Loucy (cell line): ENCODE data around the gene OTOA.
"Not testable (repeated sequence)": the region's sequence is repeated elsewhere in the genome, so short reads cannot be mapped to it uniquely, and the experiment has no call there.

Experiments used
- H2AFZ ChIP-seq: fragments of 200-600 bp; sonication (generic); 2 replicates; pipeline ENCODE4 v1.6.0; 2016; ENCODE audit warnings: antibody characterized with exemption, mild to moderate bottlenecking, low read length, moderate library complexity
- H3F3A ChIP-seq: fragments of 200-600 bp; 2 replicates; pipeline ENCODE4 v1.6.0; 2016; ENCODE audit warnings: antibody characterized with exemption, low read depth, mild to moderate bottlenecking
- H3K27me3 ChIP-seq: fragments of 200-600 bp; sonication (generic); 2 replicates; pipeline ENCODE4 v1.6.1; 2014; ENCODE audit warnings: low read length, mild to moderate bottlenecking; ENCODE audit not compliant: insufficient read depth, poor library complexity, severe bottlenecking
- H3K36me3 ChIP-seq: fragments of 200-600 bp; sonication (generic); 2 replicates; pipeline ENCODE4 v1.6.1; 2016; ENCODE audit warnings: low read length; ENCODE audit not compliant: insufficient read depth
- H3K4me1 ChIP-seq: fragments of 200-600 bp; sonication (generic); 2 replicates; pipeline ENCODE4 v1.5.1; 2014; ENCODE audit warnings: low read length, mild to moderate bottlenecking; ENCODE audit not compliant: insufficient read depth, poor library complexity, severe bottlenecking
- H3K4me2 ChIP-seq: fragments of 200-600 bp; sonication (generic); 2 replicates; pipeline ENCODE4 v1.6.0; 2014; ENCODE audit warnings: antibody characterized with exemption, low read length, low read depth, mild to moderate bottlenecking; ENCODE audit not compliant: poor library complexity, severe bottlenecking
- H3K4me3 ChIP-seq: fragments of 200-600 bp; sonication (generic); 2 replicates; pipeline ENCODE4 v1.5.1; 2014; ENCODE audit warnings: low read length, mild to moderate bottlenecking, mixed read lengths; ENCODE audit not compliant: poor library complexity, severe bottlenecking
- H3K79me2 ChIP-seq: fragments of 200-600 bp; sonication (generic); 2 replicates; pipeline ENCODE4 v1.6.1; 2014; ENCODE audit warnings: low read length; ENCODE audit not compliant: insufficient read depth
- H3K9ac ChIP-seq: fragments of 200-600 bp; sonication (generic); 2 replicates; pipeline ENCODE4 v1.6.0; 2014; ENCODE audit warnings: mild to moderate bottlenecking, low read depth, low read length, moderate library complexity; ENCODE audit not compliant: poor library complexity, severe bottlenecking
- H3K9me2 ChIP-seq: fragments of 200-600 bp; sonication (generic); replicated peaks from 2 replicates; pipeline ENCODE4 v1.6.1; 2016; ENCODE audit warnings: low read depth, low read length, mixed read lengths
- H3K9me3 ChIP-seq: fragments of 200-600 bp; sonication (generic); 2 replicates; pipeline ENCODE4 v1.6.1; 2014; ENCODE audit warnings: mild to moderate bottlenecking, antibody characterized with exemption, low read length, low read depth; ENCODE audit not compliant: insufficient read depth
- H4K20me1 ChIP-seq: fragments of 200-600 bp; sonication (generic); 2 replicates; pipeline ENCODE4 v1.6.0; 2014; ENCODE audit warnings: antibody characterized with exemption, low read length, mild to moderate bottlenecking; ENCODE audit not compliant: insufficient read depth, poor library complexity, severe bottlenecking
- EZH2phosphoT487 ChIP-seq: fragments of 200-600 bp; IDR thresholded peaks from 2 replicates; pipeline ENCODE4 v1.6.1; 2018; ENCODE audit warnings: antibody characterized with exemption, mild to moderate bottlenecking, moderate library complexity, borderline replicate concordance
- TF ChIP-seq, protein P1 (sequence below): fragments of 200-600 bp; sonication (generic); conservative IDR thresholded peaks from 2 replicates; pipeline ENCODE4 v1.5.1; 2014; ENCODE audit warnings: mild to moderate bottlenecking, antibody characterized with exemption, low read length

The OTOA gene

DNA sequence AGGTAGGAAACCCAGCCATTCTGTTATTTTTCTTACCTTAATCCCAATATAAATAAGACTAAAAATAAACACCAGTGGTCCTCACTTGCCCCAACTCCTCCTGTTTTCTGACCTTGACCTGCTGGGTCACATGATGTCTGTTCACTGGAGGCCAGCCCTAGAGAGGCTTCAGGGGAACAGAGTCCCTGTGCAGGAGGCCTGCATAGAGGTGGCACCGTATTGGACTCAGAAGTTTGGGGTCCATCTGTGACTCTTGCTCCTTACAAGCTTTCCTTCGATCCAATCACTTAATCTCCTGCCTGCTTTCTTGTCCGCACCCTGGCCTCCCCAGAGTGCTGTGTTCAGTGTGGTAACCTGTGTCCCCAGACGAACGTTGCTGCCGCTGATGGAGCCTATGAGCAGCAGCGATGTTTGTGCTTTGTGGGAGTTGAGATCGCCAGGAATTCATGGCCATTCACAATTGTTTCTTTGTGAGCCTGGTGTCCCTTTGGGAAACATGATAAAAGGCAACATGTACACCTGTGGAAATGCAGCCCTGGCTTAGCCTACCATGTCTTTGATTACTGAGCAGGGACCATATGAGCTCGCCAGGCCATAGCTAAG is 16.1 kb upstream of the OTOA start:
- H3K4me2 ChIP-seq: peak overlapping the region; percentile 90
- peaks cover 63% of the 10 kb centered on the region for H3K79me2 ChIP-seq
- peaks cover 55% of the 10 kb centered on the region for H3K4me1 ChIP-seq
- H4K20me1 ChIP-seq: peaks cover 8% of the 10 kb centered on the region
- peaks cover 28% of the 10 kb centered on the region for H3F3A ChIP-seq
- H3K36me3 ChIP-seq: 0 out of 2 replicates have a peak, but pooled peaks cover 4% of the 10 kb centered on the region
- TF ChIP-seq, protein P1, sequence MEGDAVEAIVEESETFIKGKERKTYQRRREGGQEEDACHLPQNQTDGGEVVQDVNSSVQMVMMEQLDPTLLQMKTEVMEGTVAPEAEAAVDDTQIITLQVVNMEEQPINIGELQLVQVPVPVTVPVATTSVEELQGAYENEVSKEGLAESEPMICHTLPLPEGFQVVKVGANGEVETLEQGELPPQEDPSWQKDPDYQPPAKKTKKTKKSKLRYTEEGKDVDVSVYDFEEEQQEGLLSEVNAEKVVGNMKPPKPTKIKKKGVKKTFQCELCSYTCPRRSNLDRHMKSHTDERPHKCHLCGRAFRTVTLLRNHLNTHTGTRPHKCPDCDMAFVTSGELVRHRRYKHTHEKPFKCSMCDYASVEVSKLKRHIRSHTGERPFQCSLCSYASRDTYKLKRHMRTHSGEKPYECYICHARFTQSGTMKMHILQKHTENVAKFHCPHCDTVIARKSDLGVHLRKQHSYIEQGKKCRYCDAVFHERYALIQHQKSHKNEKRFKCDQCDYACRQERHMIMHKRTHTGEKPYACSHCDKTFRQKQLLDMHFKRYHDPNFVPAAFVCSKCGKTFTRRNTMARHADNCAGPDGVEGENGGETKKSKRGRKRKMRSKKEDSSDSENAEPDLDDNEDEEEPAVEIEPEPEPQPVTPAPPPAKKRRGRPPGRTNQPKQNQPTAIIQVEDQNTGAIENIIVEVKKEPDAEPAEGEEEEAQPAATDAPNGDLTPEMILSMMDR: no peak
- TF ChIP-seq EZH2phosphoT487: no peak
- H3K9me3 ChIP-seq: no peaks in the 10 kb centered on the region
- no peak overlapping the region for H2AFZ ChIP-seq
- peak overlapping the region; percentile 66 for H3K9ac ChIP-seq
- no peaks in the 10 kb centered on the region for H3K9me2 ChIP-seq
- no peaks in the 10 kb centered on the region for H3K27me3 ChIP-seq
- H3K4me3 ChIP-seq: peak overlapping the region; percentile 56

DNA sequence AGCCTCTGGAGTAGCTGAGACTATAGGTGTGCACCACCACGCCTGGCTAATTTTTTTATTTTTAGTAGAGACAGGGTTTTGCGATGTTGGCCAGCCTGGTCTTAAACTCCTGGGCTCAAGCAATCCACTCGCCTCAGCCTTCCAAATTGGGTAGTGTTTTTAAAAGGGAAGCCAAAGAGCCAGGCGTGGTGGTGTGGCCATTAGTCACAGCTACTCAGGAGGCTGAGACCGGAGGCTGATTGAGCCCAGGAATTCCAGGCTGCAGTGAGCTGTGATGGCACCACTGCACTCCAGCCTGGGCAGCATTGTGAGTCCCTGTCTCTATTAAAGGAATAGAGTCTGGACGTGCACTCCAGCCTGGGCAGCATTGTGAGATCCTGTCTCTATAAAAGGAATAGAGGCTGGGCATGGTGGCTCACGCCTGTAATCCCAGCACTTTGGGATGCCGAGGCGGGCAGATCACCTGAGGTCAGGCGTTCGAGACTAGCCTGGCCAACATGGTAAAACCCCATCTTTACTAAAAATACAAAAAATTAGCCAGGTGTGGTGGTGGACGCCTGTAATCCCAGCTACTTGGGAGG is 13.9 kb upstream of the OTOA start:
- H3K79me2 ChIP-seq: peaks cover 60% of the 10 kb centered on the region
- H3K36me3 ChIP-seq: peaks cover 15% of the 10 kb centered on the region; the same call in 1 of the 2 replicates
- H3K4me1 ChIP-seq: peaks cover 51% of the 10 kb centered on the region
- not testable (repeated sequence) for H3K9me3 ChIP-seq, H3K9me2 ChIP-seq, H2AFZ ChIP-seq, H3K4me3 ChIP-seq, H3K9ac ChIP-seq, H3K4me2 ChIP-seq, H3K27me3 ChIP-seq, H4K20me1 ChIP-seq
- peaks cover 28% of the 10 kb centered on the region for H3F3A ChIP-seq

DNA sequence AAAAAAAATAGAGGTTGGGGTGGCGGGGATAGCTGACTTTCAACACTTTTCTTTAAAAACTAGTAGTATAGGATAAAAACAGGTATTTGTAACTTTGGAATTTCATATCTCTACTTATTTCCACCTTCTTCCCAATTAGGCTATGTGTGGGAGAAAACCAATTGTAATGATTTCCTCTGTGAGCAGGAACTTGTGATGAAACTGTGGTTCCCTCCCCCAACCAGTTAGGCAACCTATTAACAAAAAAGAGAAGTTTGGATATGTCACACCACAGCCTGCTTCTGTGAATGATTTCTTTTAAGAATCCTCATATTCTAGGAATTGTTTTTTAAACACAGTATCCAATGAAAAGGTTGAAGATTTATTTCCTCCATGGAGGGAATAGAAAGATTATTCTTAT is 13.2 kb upstream of the OTOA start:
- H3K4me1 ChIP-seq: peaks cover 45% of the 10 kb centered on the region
- TF ChIP-seq, protein P1: no peak
- no peak for TF ChIP-seq EZH2phosphoT487
- H3F3A ChIP-seq: peaks cover 28% of the 10 kb centered on the region
- H3K79me2 ChIP-seq: peaks cover 55% of the 10 kb centered on the region
- H3K9ac ChIP-seq: no peak overlapping the region
- no peak overlapping the region for H2AFZ ChIP-seq
- H3K36me3 ChIP-seq: peaks cover 21% of the 10 kb centered on the region; the same call in 1 of the 2 replicates
- H3K9me2 ChIP-seq: no peaks in the 10 kb centered on the region
- no peaks in the 10 kb centered on the region for H3K27me3 ChIP-seq
- H3K4me2 ChIP-seq: no peak overlapping the region
- no peak overlapping the region for H3K4me3 ChIP-seq
- H3K9me3 ChIP-seq: no peaks in the 10 kb centered on the region
- peaks cover 8% of the 10 kb centered on the region for H4K20me1 ChIP-seq

DNA sequence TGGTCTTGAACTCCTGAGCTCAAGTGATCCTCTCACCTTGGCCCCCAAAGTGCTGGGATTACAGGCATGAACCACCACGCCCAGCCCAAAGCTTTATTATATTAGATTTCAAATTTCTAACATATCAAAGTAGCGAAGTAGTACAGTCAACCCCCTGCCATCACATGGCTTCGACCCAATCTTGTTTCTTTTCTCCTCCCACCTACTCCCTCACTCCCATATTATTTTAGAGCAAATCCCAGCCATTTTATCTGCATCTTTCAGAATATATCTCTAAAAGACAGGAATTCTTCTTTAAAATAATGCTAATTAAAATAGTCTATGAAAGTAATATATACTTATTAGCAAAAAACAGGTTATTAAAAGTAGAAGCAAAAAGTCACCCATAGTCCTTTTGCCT is 12.3 kb upstream of the OTOA start:
- Histone ChIP-seq H3F3A (peaks cover 18% of the 10 kb centered on the region), H3K9me2 (no peaks in the 10 kb centered on the region), H4K20me1 (peaks cover 8% of the 10 kb centered on the region), H3K4me3 (no peak overlapping the region), H3K27me3 (no peaks in the 10 kb centered on the region), H3K36me3 (peaks cover 31% of the 10 kb centered on the region), H3K9ac (no peak overlapping the region), H2AFZ (no peak overlapping the region), H3K9me3 (no peaks in the 10 kb centered on the region), H3K4me2 (no peak overlapping the region), H3K79me2 (peaks cover 45% of the 10 kb centered on the region), H3K4me1 (peaks cover 35% of the 10 kb centered on the region)
- no peak for TF ChIP-seq EZH2phosphoT487
- TF ChIP-seq, protein P1: no peak
